WTC11 (cell line): Measurements from ENCODE around the gene PPDPF. TPM values are rescaled to one million over a fixed set of nuclear protein-coding genes. Genes with fewer than 3 reads are reported as not detected.

ENCODE experiments used
- ATAC-seq: fragments of 200-7000 bp; cut with Tn5 transposase; 2 replicates; pipeline ENCODE4 v1.10.0; 2021; ENCODE audit warnings: mild to moderate bottlenecking, moderate library complexity
- CTCF ChIA-PET: fragments of 300-600 bp; sonication (Branson Sonifier 250); formaldehyde crosslinking; loops from one replicate; lab custom pipeline; 2021; ENCODE audit warnings: antibody characterized with exemption; lab: Charles Lee
- POLR2A ChIA-PET: fragments of 350-600 bp; sonication (Branson Sonifier 250); formaldehyde crosslinking; loops from one replicate; lab custom pipeline; 2021; ENCODE audit warnings: antibody characterized with exemption; lab: Charles Lee
- DNase-seq: peaks from one replicate; pipeline ENCODE4 v3.0.0; 2021; ENCODE audit warnings: low spot score
- H3K27ac Mint-ChIP-seq: 2 replicates; pipeline ENCODE4 v1.8.0; 2021; ENCODE audit warnings: mixed read lengths
- H3K27me3 Mint-ChIP-seq: 2 replicates; pipeline ENCODE4 v1.8.0; 2021; ENCODE audit warnings: low read depth, mild to moderate bottlenecking, moderate library complexity, mixed read lengths
- H3K36me3 Mint-ChIP-seq: 2 replicates; pipeline ENCODE4 v1.8.0; 2021; ENCODE audit warnings: mixed read lengths
- H3K4me1 Mint-ChIP-seq: 2 replicates; pipeline ENCODE4 v1.8.0; 2022; ENCODE audit warnings: mixed read lengths
- H3K4me3 Mint-ChIP-seq: 2 replicates; pipeline ENCODE4 v1.8.0; 2021; ENCODE audit warnings: mild to moderate bottlenecking, moderate library complexity, mixed read lengths
- H3K9me3 Mint-ChIP-seq: 2 replicates; pipeline ENCODE4 v1.8.0; 2021; ENCODE audit warnings: mixed read lengths
- FOXJ3 ChIP-seq: sonication (generic); formaldehyde crosslinking; IDR thresholded peaks from 2 replicates; pipeline ENCODE4 v1.9.0; 2021; ENCODE audit warnings: missing genetic modification reagents, mild to moderate bottlenecking, borderline replicate concordance
- HMGA2 ChIP-seq: fragments of 250-450 bp; sonication (Bioruptor Pico); IDR thresholded peaks from 2 replicates; pipeline ENCODE4 v1.4.0; 2021; ENCODE audit warnings: mild to moderate bottlenecking, moderate library complexity
- NFATC4 ChIP-seq: fragments of 250-450 bp; sonication (Bioruptor Pico); IDR thresholded peaks from 2 replicates; pipeline ENCODE4 v1.9.0; 2021; ENCODE audit warnings: mild to moderate bottlenecking
- NR1H2 ChIP-seq: sonication (generic); formaldehyde crosslinking; IDR thresholded peaks from 2 replicates; pipeline ENCODE4 v1.9.0; 2021; ENCODE audit warnings: mild to moderate bottlenecking, moderate library complexity, missing genetic modification reagents
- SOX15 ChIP-seq: fragments of 250-450 bp; sonication (Bioruptor Pico); IDR thresholded peaks from 2 replicates; pipeline ENCODE4 v1.9.0; 2021; ENCODE audit warnings: mild to moderate bottlenecking
- ZBTB21 ChIP-seq: sonication (generic); formaldehyde crosslinking; IDR thresholded peaks from 2 replicates; pipeline ENCODE4 v1.8.1; 2023; ENCODE audit warnings: mild to moderate bottlenecking, missing genetic modification reagents, borderline replicate concordance
- ZNF416 ChIP-seq: fragments of 250-450 bp; sonication (Bioruptor Pico); IDR thresholded peaks from 2 replicates; pipeline ENCODE4 v1.9.0; 2021; ENCODE audit warnings: mild to moderate bottlenecking, inconsistent platforms
- total RNA-seq: library from RNA; stranded (reverse); gene quantifications from 3 replicates; pipeline ENCODE4 v1.2.3, GENCODE V29; 2021
- TF ChIP-seq, protein P1 (sequence below): fragments of 250-450 bp; sonication (Bioruptor Pico); conservative IDR thresholded peaks from 2 replicates; pipeline ENCODE4 v1.9.0; 2021; ENCODE audit warnings: mild to moderate bottlenecking
- TF ChIP-seq, protein P2 (sequence below): fragments of 250-450 bp; sonication (Bioruptor Pico); IDR thresholded peaks from 2 replicates; pipeline ENCODE4 v2.1.2; 2022; ENCODE audit warnings: mild to moderate bottlenecking, moderate library complexity
- TF ChIP-seq, protein P3 (sequence below): sonication (generic); formaldehyde crosslinking; conservative IDR thresholded peaks from 2 replicates; pipeline ENCODE4 v1.8.1; 2022; ENCODE audit warnings: mild to moderate bottlenecking, missing genetic modification reagents
- TF ChIP-seq, protein P4 (sequence below): sonication (generic); formaldehyde crosslinking; IDR thresholded peaks from 2 replicates; pipeline ENCODE4 v1.8.0; 2023; ENCODE audit warnings: missing genetic modification reagents
- TF ChIP-seq, protein P5 (sequence below): sonication (generic); formaldehyde crosslinking; IDR thresholded peaks from 2 replicates; pipeline ENCODE4 v1.8.0; 2022; ENCODE audit warnings: mild to moderate bottlenecking, missing genetic modification reagents
- TF ChIP-seq, protein P6 (sequence below): sonication (generic); formaldehyde crosslinking; IDR thresholded peaks from 2 replicates; pipeline ENCODE4 v1.8.1; 2023; ENCODE audit warnings: mild to moderate bottlenecking, missing genetic modification reagents
- TF ChIP-seq, protein P7 (sequence below): fragments of 250-450 bp; sonication (Bioruptor Pico); IDR thresholded peaks from 2 replicates; pipeline ENCODE4 v1.8.0; 2021; ENCODE audit warnings: mild to moderate bottlenecking
- TF ChIP-seq, protein P8 (sequence below): sonication (generic); formaldehyde crosslinking; IDR thresholded peaks from 2 replicates; pipeline ENCODE4 v1.8.1; 2022; ENCODE audit warnings: low read depth, mild to moderate bottlenecking, moderate library complexity, missing genetic modification reagents, borderline replicate concordance

The PPDPF gene
- total RNA-seq, 1 experiment from 2014 or later = 170 TPM

DNA sequence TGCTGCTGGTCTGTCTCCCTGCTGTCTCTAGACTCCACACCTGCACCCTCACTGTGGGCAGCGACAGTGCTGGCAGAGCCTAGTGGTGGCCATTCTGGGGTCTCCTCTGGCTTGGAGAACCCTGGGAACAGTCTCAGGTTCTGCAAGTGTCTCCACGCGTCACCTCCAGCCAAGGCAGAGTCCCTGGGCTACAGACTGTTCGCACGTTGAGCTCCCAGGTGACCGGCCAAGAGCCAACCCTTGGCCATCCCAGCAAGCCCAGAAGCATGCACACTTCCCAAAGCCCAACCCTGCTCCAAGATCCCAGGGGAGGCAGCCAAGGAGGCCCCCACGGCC lies 26.5 kb upstream of the PPDPF start:
- Mint-ChIP-seq H3K27me3 (peaks cover 41% of the 10 kb centered on the region), H3K9me3 (peaks cover 9% of the 10 kb centered on the region), H3K4me1 (peaks cover 7% of the 10 kb centered on the region), H3K27ac (no peak overlapping the region), H3K4me3 (no peak overlapping the region), H3K36me3 (peaks cover 16% of the 10 kb centered on the region)
- TF ChIP-seq, protein P1, sequence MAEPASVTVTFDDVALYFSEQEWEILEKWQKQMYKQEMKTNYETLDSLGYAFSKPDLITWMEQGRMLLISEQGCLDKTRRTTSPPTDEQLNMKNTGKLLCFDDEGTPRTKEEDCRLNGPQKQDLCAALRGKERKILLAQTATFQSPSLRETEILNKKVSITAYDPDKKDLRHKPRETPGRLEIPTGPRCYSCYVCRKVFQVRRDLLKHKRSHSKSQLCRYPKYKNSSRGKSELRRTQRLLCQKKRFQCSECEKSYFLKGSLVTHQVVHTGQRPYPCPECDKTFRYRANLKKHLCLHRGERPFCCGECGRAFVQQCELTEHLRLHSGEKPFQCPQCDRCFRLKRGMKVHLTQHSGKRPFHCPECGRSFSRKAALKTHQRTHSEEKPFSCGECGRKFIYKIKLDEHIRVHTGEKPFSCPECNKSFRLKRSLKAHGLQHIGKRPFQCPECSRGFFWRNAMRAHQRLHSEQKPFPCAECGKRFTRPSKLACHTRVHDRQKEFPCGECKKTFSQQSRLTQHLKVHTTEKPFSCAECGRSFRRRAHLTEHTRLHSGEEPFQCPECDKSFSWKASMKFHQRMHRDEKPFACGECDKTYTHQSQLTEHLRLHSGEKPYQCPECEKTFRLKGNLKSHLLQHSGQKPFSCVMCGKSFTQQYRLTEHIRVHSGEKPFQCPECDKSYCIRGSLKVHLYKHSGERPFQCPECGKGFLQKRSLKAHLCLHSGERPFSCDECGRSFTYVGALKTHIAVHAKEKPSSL (CRISPR knock-in tag) = no peak
- TF ChIP-seq ZBTB21 = no peak
- TF ChIP-seq NFATC4 (CRISPR knock-in tag) = no peak
- TF ChIP-seq FOXJ3 (CRISPR knock-in tag) = no peak
- TF ChIP-seq, protein P2, sequence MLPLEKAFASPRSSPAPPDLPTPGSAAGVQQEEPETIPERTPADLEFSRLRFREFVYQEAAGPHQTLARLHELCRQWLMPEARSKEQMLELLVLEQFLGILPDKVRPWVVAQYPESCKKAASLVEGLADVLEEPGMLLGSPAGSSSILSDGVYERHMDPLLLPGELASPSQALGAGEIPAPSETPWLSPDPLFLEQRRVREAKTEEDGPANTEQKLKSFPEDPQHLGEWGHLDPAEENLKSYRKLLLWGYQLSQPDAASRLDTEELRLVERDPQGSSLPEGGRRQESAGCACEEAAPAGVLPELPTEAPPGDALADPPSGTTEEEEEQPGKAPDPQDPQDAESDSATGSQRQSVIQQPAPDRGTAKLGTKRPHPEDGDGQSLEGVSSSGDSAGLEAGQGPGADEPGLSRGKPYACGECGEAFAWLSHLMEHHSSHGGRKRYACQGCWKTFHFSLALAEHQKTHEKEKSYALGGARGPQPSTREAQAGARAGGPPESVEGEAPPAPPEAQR (CRISPR knock-in tag) = no peak
- TF ChIP-seq, protein P3, sequence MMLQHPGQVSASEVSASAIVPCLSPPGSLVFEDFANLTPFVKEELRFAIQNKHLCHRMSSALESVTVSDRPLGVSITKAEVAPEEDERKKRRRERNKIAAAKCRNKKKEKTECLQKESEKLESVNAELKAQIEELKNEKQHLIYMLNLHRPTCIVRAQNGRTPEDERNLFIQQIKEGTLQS (CRISPR knock-in tag) = no peak
- ChIA-PET CTCF (interaction anchor here (0.9 to 1.8 kb wide), 2 partner anchors 10 to 27 kb away, joined by 3 to 4 read pairs; partner anchors contain the start of gene PPDPF), POLR2A (no interaction called here)
- no peak for ATAC-seq
- DNase-seq = no peak

DNA sequence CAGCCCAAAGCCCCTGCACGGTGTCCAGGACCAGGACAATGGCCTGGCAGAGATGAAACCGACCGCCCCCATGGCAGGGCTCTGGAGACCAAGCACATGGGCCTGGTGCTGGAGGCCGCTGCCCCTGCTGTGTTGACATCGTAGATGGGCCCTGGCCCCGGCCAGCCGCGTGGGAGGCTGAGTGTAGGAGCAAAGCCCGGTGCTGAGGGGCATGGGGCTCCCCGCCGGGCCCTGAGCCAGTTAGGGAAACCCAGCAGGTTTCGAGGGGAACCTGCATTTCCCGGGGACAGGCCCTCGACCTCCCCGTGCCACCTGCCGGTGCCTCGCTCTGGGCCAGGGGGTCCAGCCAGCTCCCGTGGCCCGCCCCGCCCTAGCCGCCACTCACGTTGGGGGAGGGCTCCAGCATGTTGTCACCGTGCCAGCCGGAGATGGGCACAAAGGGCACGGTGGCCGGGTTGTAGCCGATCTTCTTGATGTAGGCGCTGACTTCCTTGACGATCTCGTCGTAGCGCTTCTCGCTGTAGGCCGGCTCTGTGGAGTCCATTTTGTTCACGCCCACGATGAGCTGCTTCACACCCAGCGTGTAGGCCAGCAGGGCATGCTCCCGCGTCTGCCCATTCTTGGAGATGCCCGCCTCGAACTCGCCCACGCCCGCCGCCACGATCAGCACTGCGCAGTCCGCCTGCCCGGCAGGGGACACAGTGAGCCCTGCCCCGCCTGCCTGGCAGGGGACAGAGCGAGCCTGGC lies 26.0 kb upstream of the PPDPF start:
- Mint-ChIP-seq H3K27me3 (peaks cover 35% of the 10 kb centered on the region), H3K4me3 (no peak overlapping the region), H3K36me3 (peaks cover 16% of the 10 kb centered on the region), H3K27ac (no peak overlapping the region), H3K4me1 (peaks cover 7% of the 10 kb centered on the region), H3K9me3 (peaks cover 9% of the 10 kb centered on the region)
- ATAC-seq = no peak
- ChIA-PET CTCF (interaction anchor here (1.8 kb wide), 1 partner anchor 26 kb away, joined by 4 read pairs; the partner anchor contains the start of gene PPDPF), POLR2A (no interaction called here)
- TF ChIP-seq NR1H2 (CRISPR knock-in tag) = no peak
- TF ChIP-seq, protein P4, sequence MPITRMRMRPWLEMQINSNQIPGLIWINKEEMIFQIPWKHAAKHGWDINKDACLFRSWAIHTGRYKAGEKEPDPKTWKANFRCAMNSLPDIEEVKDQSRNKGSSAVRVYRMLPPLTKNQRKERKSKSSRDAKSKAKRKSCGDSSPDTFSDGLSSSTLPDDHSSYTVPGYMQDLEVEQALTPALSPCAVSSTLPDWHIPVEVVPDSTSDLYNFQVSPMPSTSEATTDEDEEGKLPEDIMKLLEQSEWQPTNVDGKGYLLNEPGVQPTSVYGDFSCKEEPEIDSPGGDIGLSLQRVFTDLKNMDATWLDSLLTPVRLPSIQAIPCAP = no peak
- TF ChIP-seq, protein P5, sequence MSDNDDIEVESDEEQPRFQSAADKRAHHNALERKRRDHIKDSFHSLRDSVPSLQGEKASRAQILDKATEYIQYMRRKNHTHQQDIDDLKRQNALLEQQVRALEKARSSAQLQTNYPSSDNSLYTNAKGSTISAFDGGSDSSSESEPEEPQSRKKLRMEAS (CRISPR knock-in tag) = no peak
- TF ChIP-seq ZNF416 (CRISPR knock-in tag) = no peak
- no peak for DNase-seq

DNA sequence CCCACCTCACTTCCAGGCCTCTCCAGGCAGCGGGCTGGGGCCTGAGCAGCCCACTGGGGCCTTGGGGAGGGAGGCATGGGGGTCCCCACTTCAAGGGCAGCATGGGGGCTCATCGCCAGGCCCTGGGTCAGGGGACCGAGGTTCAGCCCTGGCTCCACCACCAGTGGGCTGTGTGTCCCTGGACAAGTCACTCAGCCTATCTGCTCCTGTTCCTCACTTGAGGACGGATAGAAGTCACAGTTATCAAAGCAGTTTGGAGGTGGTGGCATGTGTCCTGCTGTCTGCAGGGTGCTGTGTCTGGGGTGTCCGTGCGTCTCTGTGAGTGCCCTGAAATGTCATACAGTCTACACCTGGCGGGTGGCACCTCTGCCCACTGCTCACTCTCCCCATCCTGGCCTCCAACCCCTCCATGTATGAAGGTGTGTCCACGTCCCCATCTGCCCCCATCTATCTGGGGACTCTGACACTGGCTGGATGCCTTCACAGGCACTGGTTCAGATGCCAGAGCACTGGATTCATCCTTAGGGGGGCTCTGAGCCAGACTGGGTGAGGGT lies 25.3 kb upstream of the PPDPF start:
- Mint-ChIP-seq H3K27ac (no peak overlapping the region), H3K4me1 (peaks cover 7% of the 10 kb centered on the region), H3K9me3 (peaks cover 9% of the 10 kb centered on the region), H3K4me3 (no peak overlapping the region), H3K36me3 (peaks cover 16% of the 10 kb centered on the region), H3K27me3 (peaks cover 34% of the 10 kb centered on the region)
- ATAC-seq (no peak), DNase-seq (no peak)
- CTCF ChIA-PET = interaction anchor here (1.1 to 3.4 kb wide), 17 partner anchors 13 to 485 kb away, joined by 4 to 50 read pairs (median 12); partner anchors contain the start of genes HELZ2, PPDPF, PTK6 and SAMD10
- POLR2A ChIA-PET = no interaction called here
- TF ChIP-seq ZNF416 (CRISPR knock-in tag) (no peak), SOX15 (CRISPR knock-in tag) (no peak), HMGA2 (CRISPR knock-in tag) (no peak)
- TF ChIP-seq, protein P6, sequence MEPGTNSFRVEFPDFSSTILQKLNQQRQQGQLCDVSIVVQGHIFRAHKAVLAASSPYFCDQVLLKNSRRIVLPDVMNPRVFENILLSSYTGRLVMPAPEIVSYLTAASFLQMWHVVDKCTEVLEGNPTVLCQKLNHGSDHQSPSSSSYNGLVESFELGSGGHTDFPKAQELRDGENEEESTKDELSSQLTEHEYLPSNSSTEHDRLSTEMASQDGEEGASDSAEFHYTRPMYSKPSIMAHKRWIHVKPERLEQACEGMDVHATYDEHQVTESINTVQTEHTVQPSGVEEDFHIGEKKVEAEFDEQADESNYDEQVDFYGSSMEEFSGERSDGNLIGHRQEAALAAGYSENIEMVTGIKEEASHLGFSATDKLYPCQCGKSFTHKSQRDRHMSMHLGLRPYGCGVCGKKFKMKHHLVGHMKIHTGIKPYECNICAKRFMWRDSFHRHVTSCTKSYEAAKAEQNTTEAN = no peak
- TF ChIP-seq, protein P7, sequence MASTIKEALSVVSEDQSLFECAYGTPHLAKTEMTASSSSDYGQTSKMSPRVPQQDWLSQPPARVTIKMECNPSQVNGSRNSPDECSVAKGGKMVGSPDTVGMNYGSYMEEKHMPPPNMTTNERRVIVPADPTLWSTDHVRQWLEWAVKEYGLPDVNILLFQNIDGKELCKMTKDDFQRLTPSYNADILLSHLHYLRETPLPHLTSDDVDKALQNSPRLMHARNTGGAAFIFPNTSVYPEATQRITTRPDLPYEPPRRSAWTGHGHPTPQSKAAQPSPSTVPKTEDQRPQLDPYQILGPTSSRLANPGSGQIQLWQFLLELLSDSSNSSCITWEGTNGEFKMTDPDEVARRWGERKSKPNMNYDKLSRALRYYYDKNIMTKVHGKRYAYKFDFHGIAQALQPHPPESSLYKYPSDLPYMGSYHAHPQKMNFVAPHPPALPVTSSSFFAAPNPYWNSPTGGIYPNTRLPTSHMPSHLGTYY (CRISPR knock-in tag) = no peak
- TF ChIP-seq, protein P8, sequence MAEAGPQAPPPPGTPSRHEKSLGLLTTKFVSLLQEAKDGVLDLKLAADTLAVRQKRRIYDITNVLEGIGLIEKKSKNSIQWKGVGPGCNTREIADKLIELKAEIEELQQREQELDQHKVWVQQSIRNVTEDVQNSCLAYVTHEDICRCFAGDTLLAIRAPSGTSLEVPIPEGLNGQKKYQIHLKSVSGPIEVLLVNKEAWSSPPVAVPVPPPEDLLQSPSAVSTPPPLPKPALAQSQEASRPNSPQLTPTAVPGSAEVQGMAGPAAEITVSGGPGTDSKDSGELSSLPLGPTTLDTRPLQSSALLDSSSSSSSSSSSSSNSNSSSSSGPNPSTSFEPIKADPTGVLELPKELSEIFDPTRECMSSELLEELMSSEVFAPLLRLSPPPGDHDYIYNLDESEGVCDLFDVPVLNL = 0 out of 2 replicates have a peak, but pooled peaks have one; percentile 24
